Testis (tissue), 2 donors: Measurements from ENCODE around the gene CMTM5.

Experiments used
- CTCF ChIP-seq, 3 experiments: fragments of 450-650 bp in 2 of 3; fragments of 200-600 bp in 1 of 3; sonication (generic) in 1 of 3; IDR thresholded peaks; one replicate each; pipeline ENCODE4 v1.5.1; 2016 to 2019; ENCODE audit warnings: antibody characterized with exemption in 3 of 3, mild to moderate bottlenecking in 2 of 3, moderate library complexity in 1 of 3
- POLR2A ChIP-seq: fragments of 450-650 bp; IDR thresholded peaks from one replicate; pipeline ENCODE4 v1.6.1; 2017; ENCODE audit warnings: antibody characterized with exemption, mild to moderate bottlenecking, moderate library complexity

- no peak for TF ChIP-seq CTCF (IDR thresholded peaks at IDR 0.05)
- TF ChIP-seq POLR2A = no peak
Measured at GRCh38 chr14:23399591-23399990, 22.7 kb downstream of the CMTM5 start.
